K562 (cell line): ENCODE measurements around the gene SEC22C. TPM values are rescaled to one million over a fixed set of nuclear protein-coding genes. Genes with fewer than 3 reads are reported as not detected.

ENCODE experiments used
- ATAC-seq: fragments of 200-7000 bp; cut with Tn5 transposase; 3 replicates; pipeline ENCODE4 v1.9.1; 2020; ENCODE audit warnings: moderate library complexity
- BruUV-seq: library from RNA; stranded (reverse); fragments of 400-500 nt; replicated peaks from 2 replicates; lab custom pipeline; 2021; lab: Mats Ljungman, UMichigan
- CTCF ChIA-PET: fragments of 300-600 bp; formaldehyde crosslinking; extraction: SDS; loops from one replicate; lab custom pipeline; 2021; ENCODE audit warnings: low intra/inter-chr PET ratio; lab: Yijun Ruan, JAX
- POLR2A ChIA-PET: fragments of 300-600, 350-650 bp; sonication (Branson Sonifier 250); formaldehyde crosslinking; extraction: SDS; loops from one replicate; lab custom pipeline; 2021; ENCODE audit warnings: antibody characterized with exemption, inconsistent platforms; lab: Yijun Ruan, JAX
- DNase-seq, 4 experiments: peaks; one replicate each; pipeline versions ENCODE4 v3.0.0 to v3.0.0-alpha.2; 2011 to 2018; ENCODE audit warnings: low spot score in 3 of 4, mixed read lengths in 3 of 4; ENCODE audit errors: extremely low read depth in 1 of 4
- FAIRE-seq: peaks from 2 replicates; lab custom pipeline; 2011; peaks lifted over from hg19 to GRCh38; lab: Jason Lieb, UNC
- H2AFZ ChIP-seq: 2 replicates; pipeline ENCODE4 v1.6.0; 2011; ENCODE audit warnings: low read depth, low read length, control low read depth, inconsistent platforms
- H3K27ac ChIP-seq: fragments of 200-600 bp; 3 replicates; pipeline ENCODE4 v1.8.0; 2011; ENCODE audit warnings: low read depth, mild to moderate bottlenecking, control low read depth, inconsistent platforms, low read length, moderate library complexity, mixed read lengths; ENCODE audit errors: extremely low read depth
- H3K27me3 ChIP-seq, 2 experiments: fragments of 300-600 bp in 1 of 2; 2 replicates in 1 of 2; 3 replicates in 1 of 2; pipeline versions ENCODE4 v1.6.0 to v1.8.0; 2011; ENCODE audit warnings: inconsistent platforms in 2 of 2, low read length in 2 of 2, mild to moderate bottlenecking in 1 of 2, mixed read lengths in 1 of 2, moderate library complexity in 1 of 2; ENCODE audit not compliant: control insufficient read depth in 2 of 2, insufficient read depth in 2 of 2
- H3K36me3 ChIP-seq: fragments of 300-600 bp; 3 replicates; pipeline ENCODE4 v1.8.0; 2011; ENCODE audit warnings: mild to moderate bottlenecking, low read length, inconsistent platforms; ENCODE audit not compliant: control insufficient read depth, insufficient read depth
- H3K4me1 ChIP-seq, 2 experiments: fragments of 200-600 bp in 1 of 2; replicated peaks in 1 of 2; 2 replicates in 1 of 2; 3 replicates in 1 of 2; pipeline versions ENCODE4 v1.5.1 to v1.8.0; 2011; ENCODE audit warnings: inconsistent platforms in 2 of 2, low read length in 2 of 2, mild to moderate bottlenecking in 1 of 2, mixed read lengths in 1 of 2, moderate library complexity in 1 of 2; ENCODE audit not compliant: control insufficient read depth in 2 of 2, insufficient read depth in 2 of 2
- H3K4me2 ChIP-seq: 2 replicates; pipeline ENCODE4 v1.6.1; 2011; ENCODE audit warnings: low read length, control low read depth, inconsistent platforms, mixed read lengths; ENCODE audit not compliant: insufficient read depth
- H3K4me3 ChIP-seq: fragments of 200-600 bp; sonication (generic), shearing (Covaris generic); 2 replicates; pipeline ENCODE4 v1.5.1; 2016; ENCODE audit warnings: control low read depth, inconsistent platforms
- H3K79me2 ChIP-seq: fragments of 200-600 bp; 3 replicates; pipeline ENCODE4 v1.8.0; 2011; ENCODE audit warnings: low read length, inconsistent platforms; ENCODE audit not compliant: control insufficient read depth, insufficient read depth
- H3K9ac ChIP-seq, 2 experiments: 2 replicates each; pipeline versions ENCODE4 v1.6.0 to v1.6.1; 2011; ENCODE audit warnings: low read depth in 2 of 2, low read length in 2 of 2, control low read depth in 1 of 2, inconsistent platforms in 1 of 2, mild to moderate bottlenecking in 1 of 2, mixed read lengths in 1 of 2; ENCODE audit not compliant: insufficient read depth in 1 of 2
- H3K9me1 ChIP-seq: one replicate; pipeline ENCODE4 v1.6.0; 2011; ENCODE audit warnings: inconsistent platforms, mild to moderate bottlenecking, low read length, moderate library complexity; ENCODE audit not compliant: control insufficient read depth, insufficient read depth
- H3K9me3 ChIP-seq: replicated peaks from 2 replicates; pipeline ENCODE4 v1.5.1; 2011; ENCODE audit warnings: low read depth, low read length, inconsistent platforms; ENCODE audit not compliant: control insufficient read depth, insufficient read depth
- H4K20me1 ChIP-seq: replicated peaks from 2 replicates; pipeline ENCODE4 v1.6.1; 2011; ENCODE audit warnings: low read length, inconsistent platforms, mixed read lengths; ENCODE audit not compliant: control insufficient read depth, insufficient read depth
- ETV1 ChIP-seq: fragments of 450-650 bp; conservative IDR thresholded peaks from 2 replicates; pipeline ENCODE4 v1.6.1; 2016; ENCODE audit warnings: missing genetic modification characterization, control low read depth, low read depth, missing compliant biosample characterization
- HDAC2 ChIP-seq: fragments of 450-650 bp; IDR thresholded peaks from 2 replicates; pipeline ENCODE4 v1.6.1; 2016; ENCODE audit warnings: mild to moderate bottlenecking
- MAZ ChIP-seq, 2 experiments: fragments of 450-650 bp in 1 of 2; sonication (generic) in 1 of 2; formaldehyde crosslinking; IDR thresholded peaks in 1 of 2; conservative IDR thresholded peaks in 1 of 2; 2 replicates each; pipeline versions ENCODE4 v1.4.0 to v1.5.0; 2020; ENCODE audit warnings: mild to moderate bottlenecking in 1 of 2, missing genetic modification reagents in 1 of 2
- PTBP1 ChIP-seq: fragments of 200-400 bp; formaldehyde crosslinking; IDR thresholded peaks from 2 replicates; pipeline ENCODE4 v1.6.1; 2017; ENCODE audit warnings: low read depth, low read length
- RBBP5 ChIP-seq: fragments of 200-600 bp; sonication (generic); IDR thresholded peaks from 2 replicates; pipeline ENCODE4 v1.6.1; 2012; ENCODE audit warnings: borderline replicate concordance, mild to moderate bottlenecking, low read length, control low read depth, inconsistent platforms; ENCODE audit not compliant: insufficient read depth, poor library complexity, severe bottlenecking
- SOX6 ChIP-seq: fragments of 450-650 bp; IDR thresholded peaks from 2 replicates; pipeline ENCODE4 v1.6.1; 2014; ENCODE audit warnings: mild to moderate bottlenecking
- SREBF1 ChIP-seq: fragments of 150-350 bp; IDR thresholded peaks from 2 replicates; pipeline ENCODE4 v1.6.1; 2014; ENCODE audit warnings: antibody characterized with exemption, low read depth, low read length, borderline replicate concordance
- WGBS: fragments of 100-300 bp; shearing (Covaris generic); methylation state at CpG from one replicate; pipeline ENCODE4 v1.1.6; 2016; ENCODE audit warnings: low coverage, mixed read lengths; ENCODE audit not compliant: insufficient coverage; ENCODE audit errors: missing lambda C conversion rate; 5-methylcytosine and 5-hydroxymethylcytosine counted together
- in situ Hi-C: fragments of 300-500 bp; cut with MboI; formaldehyde crosslinking; loops from 4 replicates; pipeline ENCODE4 v1.15.0; 2018; ENCODE audit warnings: inconsistent platforms, mixed read lengths
- intact Hi-C: fragments of 100-400 bp; cut with micrococcal nuclease; formaldehyde crosslinking; loops from 2 replicates; pipeline ENCODE4 v1.14.2; 2022
- polyA plus RNA-seq, 8 experiments: library from polyadenylated mRNA; depleted of rRNA in 4 of 8; stranded (reverse) in 5 of 8; unstranded in 3 of 8; fragments of >200 nt; fragmentation: Nextera tagmentation in 2 of 8; fragmentation: Illumina TruSeq in 1 of 8; extraction: Ambion mirVana in 2 of 8; extraction: Trizol in 1 of 8; gene quantifications; 2 replicates each; pipeline versions ENCODE4 v1.2.1 to v1.2.3, GENCODE V29; 2011 to 2014; ENCODE audit warnings: inconsistent platforms in 1 of 8, missing spikeins in 1 of 8
- total RNA-seq, 7 experiments: library from RNA; depleted of rRNA in 6 of 7; stranded (reverse); fragments of >200 nt in 6 of 7; fragmentation: Illumina TruSeq in 2 of 7; extraction: Trizol in 2 of 7; gene quantifications; 2 replicates each; pipeline versions ENCODE4 v1.2.1 to v1.2.3, GENCODE V29; 2011 to 2021; ENCODE audit warnings: low replicate concordance in 1 of 7
- TF ChIP-seq, protein P1 (sequence below): sonication (generic); formaldehyde crosslinking; IDR thresholded peaks from 2 replicates; pipeline ENCODE4 v1.8.0; 2023; ENCODE audit warnings: mild to moderate bottlenecking, missing genetic modification reagents
- TF ChIP-seq, protein P2 (sequence below): fragments of 150-350 bp; IDR thresholded peaks from 2 replicates; pipeline ENCODE4 v1.6.1; 2014; ENCODE audit warnings: low read depth, mild to moderate bottlenecking, low read length, borderline replicate concordance
- TF ChIP-seq, protein P3 (sequence below), 2 experiments: IDR thresholded peaks in 1 of 2; conservative IDR thresholded peaks in 1 of 2; 2 replicates each; pipeline ENCODE4 v1.6.1; 2016; ENCODE audit warnings: low read depth in 2 of 2, mild to moderate bottlenecking in 1 of 2, missing compliant biosample characterization in 1 of 2, missing genetic modification characterization in 1 of 2, moderate library complexity in 1 of 2

Gene SEC22C
- total and polyA plus RNA-seq, 9 of the 15 experiments (the other 6 are each of a cell fraction or from before 2014, with no cell fraction given), result 35.6 to 68.4 (median 50.7) TPM

DNA sequence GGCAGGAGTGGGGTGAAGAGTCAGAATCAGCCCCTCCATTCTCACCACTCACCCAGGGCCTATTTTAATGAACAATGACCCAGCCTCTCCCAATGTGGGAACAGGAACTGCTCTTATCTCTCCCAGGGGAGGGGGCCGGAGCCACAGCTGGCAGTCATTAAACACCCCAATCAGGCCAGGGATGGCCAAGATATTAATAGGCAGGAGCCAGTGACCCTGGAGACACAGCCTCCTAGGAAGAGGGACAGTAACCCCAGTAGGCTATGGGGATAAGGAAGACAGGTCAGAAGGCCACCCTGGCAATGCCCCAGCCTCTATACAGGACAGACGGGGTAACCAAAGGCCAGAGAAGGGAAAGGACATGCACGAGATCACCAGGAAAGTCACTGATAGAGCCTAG, 40.7 kb downstream of the SEC22C start:
- WGBS, result 5% methylated on average over 3 of the region's 3 CpGs
- ATAC-seq, result no peak
- no TSS peak for BruUV-seq
- ChIA-PET CTCF (no interaction called here), POLR2A (interaction anchor here (0.6 kb wide), 1 partner anchor 26 kb away, joined by 3 read pairs; no protein-coding TSS in a partner anchor)
- FAIRE-seq, result no peak
- DNase-seq, result no peak
- in situ Hi-C loops (no loop called here), intact Hi-C loops (loop anchor here (2.0 to 5.0 kb wide), 2 partner anchors 294 to 649 kb away; no protein-coding TSS in a partner anchor)
- H3K9ac ChIP-seq, result no peak overlapping the region
- no peak overlapping the region for H3K4me2 ChIP-seq
- H3K4me1 ChIP-seq, result peaks cover 0 to 3% of the 10 kb centered on the region in 2 experiments; a peak in 2 of 5 replicates
- H3K9me1 ChIP-seq, result no peaks in the 10 kb centered on the region
- peaks cover 13% of the 10 kb centered on the region for H4K20me1 ChIP-seq
- H3K27ac ChIP-seq, result no peak overlapping the region
- H3K36me3 ChIP-seq, result no peaks in the 10 kb centered on the region
- peaks cover 0 to 12% of the 10 kb centered on the region in 2 experiments; a peak in 2 of 5 replicates for H3K27me3 ChIP-seq
- H3K4me3 ChIP-seq, result no peak overlapping the region
- H3K79me2 ChIP-seq, result no peaks in the 10 kb centered on the region
- no peak for TF ChIP-seq HDAC2
- TF ChIP-seq, protein P1, sequence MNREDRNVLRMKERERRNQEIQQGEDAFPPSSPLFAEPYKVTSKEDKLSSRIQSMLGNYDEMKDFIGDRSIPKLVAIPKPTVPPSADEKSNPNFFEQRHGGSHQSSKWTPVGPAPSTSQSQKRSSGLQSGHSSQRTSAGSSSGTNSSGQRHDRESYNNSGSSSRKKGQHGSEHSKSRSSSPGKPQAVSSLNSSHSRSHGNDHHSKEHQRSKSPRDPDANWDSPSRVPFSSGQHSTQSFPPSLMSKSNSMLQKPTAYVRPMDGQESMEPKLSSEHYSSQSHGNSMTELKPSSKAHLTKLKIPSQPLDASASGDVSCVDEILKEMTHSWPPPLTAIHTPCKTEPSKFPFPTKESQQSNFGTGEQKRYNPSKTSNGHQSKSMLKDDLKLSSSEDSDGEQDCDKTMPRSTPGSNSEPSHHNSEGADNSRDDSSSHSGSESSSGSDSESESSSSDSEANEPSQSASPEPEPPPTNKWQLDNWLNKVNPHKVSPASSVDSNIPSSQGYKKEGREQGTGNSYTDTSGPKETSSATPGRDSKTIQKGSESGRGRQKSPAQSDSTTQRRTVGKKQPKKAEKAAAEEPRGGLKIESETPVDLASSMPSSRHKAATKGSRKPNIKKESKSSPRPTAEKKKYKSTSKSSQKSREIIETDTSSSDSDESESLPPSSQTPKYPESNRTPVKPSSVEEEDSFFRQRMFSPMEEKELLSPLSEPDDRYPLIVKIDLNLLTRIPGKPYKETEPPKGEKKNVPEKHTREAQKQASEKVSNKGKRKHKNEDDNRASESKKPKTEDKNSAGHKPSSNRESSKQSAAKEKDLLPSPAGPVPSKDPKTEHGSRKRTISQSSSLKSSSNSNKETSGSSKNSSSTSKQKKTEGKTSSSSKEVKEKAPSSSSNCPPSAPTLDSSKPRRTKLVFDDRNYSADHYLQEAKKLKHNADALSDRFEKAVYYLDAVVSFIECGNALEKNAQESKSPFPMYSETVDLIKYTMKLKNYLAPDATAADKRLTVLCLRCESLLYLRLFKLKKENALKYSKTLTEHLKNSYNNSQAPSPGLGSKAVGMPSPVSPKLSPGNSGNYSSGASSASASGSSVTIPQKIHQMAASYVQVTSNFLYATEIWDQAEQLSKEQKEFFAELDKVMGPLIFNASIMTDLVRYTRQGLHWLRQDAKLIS (CRISPR knock-in tag), result no peak
- no peak for TF ChIP-seq SREBF1
- TF ChIP-seq, protein P2, sequence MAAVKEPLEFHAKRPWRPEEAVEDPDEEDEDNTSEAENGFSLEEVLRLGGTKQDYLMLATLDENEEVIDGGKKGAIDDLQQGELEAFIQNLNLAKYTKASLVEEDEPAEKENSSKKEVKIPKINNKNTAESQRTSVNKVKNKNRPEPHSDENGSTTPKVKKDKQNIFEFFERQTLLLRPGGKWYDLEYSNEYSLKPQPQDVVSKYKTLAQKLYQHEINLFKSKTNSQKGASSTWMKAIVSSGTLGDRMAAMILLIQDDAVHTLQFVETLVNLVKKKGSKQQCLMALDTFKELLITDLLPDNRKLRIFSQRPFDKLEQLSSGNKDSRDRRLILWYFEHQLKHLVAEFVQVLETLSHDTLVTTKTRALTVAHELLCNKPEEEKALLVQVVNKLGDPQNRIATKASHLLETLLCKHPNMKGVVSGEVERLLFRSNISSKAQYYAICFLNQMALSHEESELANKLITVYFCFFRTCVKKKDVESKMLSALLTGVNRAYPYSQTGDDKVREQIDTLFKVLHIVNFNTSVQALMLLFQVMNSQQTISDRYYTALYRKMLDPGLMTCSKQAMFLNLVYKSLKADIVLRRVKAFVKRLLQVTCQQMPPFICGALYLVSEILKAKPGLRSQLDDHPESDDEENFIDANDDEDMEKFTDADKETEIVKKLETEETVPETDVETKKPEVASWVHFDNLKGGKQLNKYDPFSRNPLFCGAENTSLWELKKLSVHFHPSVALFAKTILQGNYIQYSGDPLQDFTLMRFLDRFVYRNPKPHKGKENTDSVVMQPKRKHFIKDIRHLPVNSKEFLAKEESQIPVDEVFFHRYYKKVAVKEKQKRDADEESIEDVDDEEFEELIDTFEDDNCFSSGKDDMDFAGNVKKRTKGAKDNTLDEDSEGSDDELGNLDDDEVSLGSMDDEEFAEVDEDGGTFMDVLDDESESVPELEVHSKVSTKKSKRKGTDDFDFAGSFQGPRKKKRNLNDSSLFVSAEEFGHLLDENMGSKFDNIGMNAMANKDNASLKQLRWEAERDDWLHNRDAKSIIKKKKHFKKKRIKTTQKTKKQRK, result no peak
- TF ChIP-seq PTBP1, result no peak
- TF ChIP-seq RBBP5, result no peak
- TF ChIP-seq, protein P3, sequence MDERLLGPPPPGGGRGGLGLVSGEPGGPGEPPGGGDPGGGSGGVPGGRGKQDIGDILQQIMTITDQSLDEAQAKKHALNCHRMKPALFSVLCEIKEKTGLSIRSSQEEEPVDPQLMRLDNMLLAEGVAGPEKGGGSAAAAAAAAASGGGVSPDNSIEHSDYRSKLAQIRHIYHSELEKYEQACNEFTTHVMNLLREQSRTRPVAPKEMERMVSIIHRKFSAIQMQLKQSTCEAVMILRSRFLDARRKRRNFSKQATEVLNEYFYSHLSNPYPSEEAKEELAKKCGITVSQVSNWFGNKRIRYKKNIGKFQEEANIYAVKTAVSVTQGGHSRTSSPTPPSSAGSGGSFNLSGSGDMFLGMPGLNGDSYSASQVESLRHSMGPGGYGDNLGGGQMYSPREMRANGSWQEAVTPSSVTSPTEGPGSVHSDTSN (CRISPR knock-in tag; IDR thresholded peaks at IDR 0.05; ENCODE audit: low read depth), result no peak
- TF ChIP-seq, protein P3 (tag; conservative IDR thresholded peaks at IDR 0.05; ENCODE audit: low read depth), result no peak
- TF ChIP-seq SOX6, result no peak
- no peak for TF ChIP-seq ETV1 (tag)
- TF ChIP-seq MAZ (CRISPR knock-in tag; conservative IDR thresholded peaks at IDR 0.05 in 1 of 2, IDR thresholded peaks at IDR 0.05 in 1 of 2), result no peak
- TF ChIP-seq, all 486 proteins: peak for 0
- no peaks in the 10 kb centered on the region for H3K9me3 ChIP-seq
- H2AFZ ChIP-seq, result no peak overlapping the region
